HCT116 (cell line): Measurements from ENCODE around the gene CEP41. TPM values are rescaled to one million over a fixed set of nuclear protein-coding genes. Genes with fewer than 3 reads are reported as not detected.

Source experiments
- ATAC-seq: fragments of 200-7000 bp; cut with Tn5 transposase; 2 replicates; pipeline ENCODE4 v1.9.1; 2020; ENCODE audit warnings: mild to moderate bottlenecking, moderate library complexity
- BruUV-seq: library from RNA; stranded (reverse); fragments of 400-500 nt; replicated peaks from 2 replicates; lab custom pipeline; 2021; lab: Mats Ljungman, UMichigan
- CTCF ChIA-PET: fragments of 300-600 bp; sonication (Branson Sonifier 250); formaldehyde crosslinking; loops from one replicate; lab custom pipeline; 2021; ENCODE audit warnings: antibody characterized with exemption; lab: Charles Lee
- POLR2A ChIA-PET: fragments of 300-600, 350-600 bp; sonication (Branson Sonifier 250); formaldehyde crosslinking; loops from one replicate; lab custom pipeline; 2021; ENCODE audit warnings: antibody characterized with exemption; lab: Charles Lee
- RAD21 ChIA-PET, 2 experiments: fragments of 300-600 bp; sonication (Branson Sonifier 250); formaldehyde crosslinking; loops; one replicate each; lab custom pipeline; 2023; ENCODE audit warnings: low total read pairs in 2 of 2; ENCODE audit not compliant: uncharacterized antibody in 2 of 2, unreplicated experiment in 2 of 2, low non-redundant PET in 1 of 2; lab: Charles Lee
- DNase-seq: peaks from one replicate; pipeline ENCODE4 v3.0.0-alpha.2; 2010; ENCODE audit warnings: low read depth, low spot score
- H2AFZ ChIP-seq: fragments of 200-600 bp; shearing (Covaris generic), sonication (generic); 2 replicates; pipeline ENCODE4 v1.6.1; 2017; ENCODE audit warnings: low read depth, mixed run types, mixed read lengths, antibody characterized with exemption, low read length; ENCODE audit not compliant: poor library complexity, severe bottlenecking
- H3K27ac ChIP-seq: 2 replicates; pipeline ENCODE4 v1.5.1; 2012; ENCODE audit warnings: low read depth, low read length
- H3K27me3 ChIP-seq: fragments of 200-600 bp; sonication (generic); 2 replicates; pipeline ENCODE4 v1.6.1; 2016; ENCODE audit warnings: mixed run types, low read length, mixed read lengths; ENCODE audit not compliant: insufficient read depth
- H3K36me3 ChIP-seq, 2 experiments: fragments of 200-500 bp in 1 of 2; fragments of 200-600 bp in 1 of 2; sonication (Bioruptor generic) in 1 of 2; sonication (generic) in 1 of 2; 2 replicates each; pipeline versions ENCODE4 v1.5.1 to v1.6.1; 2014 to 2016; ENCODE audit warnings: low read length in 2 of 2, inconsistent platforms in 1 of 2, mixed read lengths in 1 of 2, mixed run types in 1 of 2; ENCODE audit not compliant: insufficient read depth in 2 of 2, control insufficient read depth in 1 of 2
- H3K4me1 ChIP-seq, 2 experiments: fragments of 200-600 bp in 1 of 2; sonication (generic) in 1 of 2; 2 replicates each; pipeline versions ENCODE4 v1.5.1 to v1.6.1; 2012 to 2017; ENCODE audit warnings: low read length in 2 of 2, inconsistent platforms in 1 of 2, mild to moderate bottlenecking in 1 of 2, mixed read lengths in 1 of 2, mixed run types in 1 of 2, moderate library complexity in 1 of 2; ENCODE audit not compliant: insufficient read depth in 2 of 2, control insufficient read depth in 1 of 2
- H3K4me2 ChIP-seq: fragments of 200-600 bp; sonication (generic); 2 replicates; pipeline ENCODE4 v1.6.1; 2017; ENCODE audit warnings: mixed run types, low read length, mixed read lengths
- H3K4me3 ChIP-seq, 2 experiments: fragments of 200-600 bp in 1 of 2; sonication (generic) in 1 of 2; replicated peaks in 1 of 2; 2 replicates each; pipeline ENCODE4 v1.5.1; 2011 to 2016; ENCODE audit warnings: low read length in 2 of 2, control low read depth in 1 of 2, low read depth in 1 of 2, mild to moderate bottlenecking in 1 of 2, mixed read lengths in 1 of 2, mixed run types in 1 of 2
- H3K79me2 ChIP-seq: fragments of 200-600 bp; sonication (generic); 2 replicates; pipeline ENCODE4 v1.6.1; 2017; ENCODE audit warnings: mild to moderate bottlenecking, mixed run types, low read length, moderate library complexity, mixed read lengths; ENCODE audit not compliant: insufficient read depth
- H3K9ac ChIP-seq: fragments of 200-600 bp; sonication (generic); 2 replicates; pipeline ENCODE4 v1.6.1; 2016; ENCODE audit warnings: low read length, mixed read lengths
- H3K9me2 ChIP-seq: fragments of 200-600 bp; sonication (generic), shearing (Covaris generic); 2 replicates; pipeline ENCODE4 v1.6.1; 2017; ENCODE audit warnings: mixed run types, mild to moderate bottlenecking, moderate library complexity; ENCODE audit not compliant: insufficient read depth
- H3K9me3 ChIP-seq, 2 experiments: fragments of 200-500 bp in 1 of 2; fragments of 200-600 bp in 1 of 2; sonication (Bioruptor generic) in 1 of 2; sonication (generic) in 1 of 2; 2 replicates each; pipeline ENCODE4 v1.6.1; 2014 to 2017; ENCODE audit warnings: low read length in 2 of 2, mixed read lengths in 2 of 2, inconsistent platforms in 1 of 2, low read depth in 1 of 2, mild to moderate bottlenecking in 1 of 2, mixed run types in 1 of 2, moderate library complexity in 1 of 2; ENCODE audit not compliant: control insufficient read depth in 1 of 2, insufficient read depth in 1 of 2
- H4K20me1 ChIP-seq: fragments of 200-600 bp; sonication (generic), shearing (Covaris generic); 2 replicates; pipeline ENCODE4 v1.6.1; 2017; ENCODE audit warnings: mixed run types, mild to moderate bottlenecking, moderate library complexity; ENCODE audit not compliant: insufficient read depth
- CBX3 ChIP-seq: IDR thresholded peaks from 2 replicates; pipeline ENCODE4 v1.6.1; 2012; ENCODE audit warnings: low read depth
- EGR1 ChIP-seq: IDR thresholded peaks from 2 replicates; pipeline ENCODE4 v1.6.1; 2012; ENCODE audit warnings: low read depth
- EZH2phosphoT487 ChIP-seq: fragments of 200-600 bp; IDR thresholded peaks from 2 replicates; pipeline ENCODE4 v1.6.1; 2018; ENCODE audit warnings: antibody characterized with exemption, borderline replicate concordance
- FOSL1 ChIP-seq: IDR thresholded peaks from 2 replicates; pipeline ENCODE4 v1.6.1; 2012; ENCODE audit warnings: low read depth
- POLR2A ChIP-seq: IDR thresholded peaks from 2 replicates; pipeline ENCODE4 v1.7.0; 2011; ENCODE audit warnings: borderline replicate concordance; ENCODE audit not compliant: insufficient read depth, insufficient read length; ENCODE audit errors: extremely low read depth
- POLR2AphosphoS5 ChIP-seq: IDR thresholded peaks from 2 replicates; pipeline ENCODE4 v1.6.1; 2011; ENCODE audit warnings: mild to moderate bottlenecking, low read depth, low read length, moderate library complexity
- SIN3A ChIP-seq: IDR thresholded peaks from 2 replicates; pipeline ENCODE4 v1.6.1; 2012; ENCODE audit warnings: low read depth
- TCF7L2 ChIP-seq: IDR thresholded peaks from 2 replicates; pipeline ENCODE4 v1.7.0; 2011; ENCODE audit warnings: borderline replicate concordance, inconsistent platforms; ENCODE audit not compliant: insufficient read depth, insufficient read length; ENCODE audit errors: extremely low read depth
- YY1 ChIP-seq: IDR thresholded peaks from 2 replicates; pipeline ENCODE4 v1.6.1; 2011; ENCODE audit warnings: low read length, low read depth, moderate library complexity, mild to moderate bottlenecking; ENCODE audit not compliant: insufficient replicate concordance; ENCODE audit errors: extremely low read depth
- intact Hi-C: fragments of 100-400 bp; cut with micrococcal nuclease; formaldehyde crosslinking; loops from 2 replicates; pipeline ENCODE4 v1.10.0; 2022
- total RNA-seq: library from RNA; stranded (reverse); gene quantifications from one replicate; pipeline ENCODE4 v1.2.1, GENCODE V29; 2021; ENCODE audit not compliant: unreplicated experiment
- TF ChIP-seq, protein P1 (sequence below): IDR thresholded peaks from 2 replicates; pipeline ENCODE4 v1.6.1; 2011; ENCODE audit warnings: mild to moderate bottlenecking, low read length, moderate library complexity; ENCODE audit not compliant: insufficient replicate concordance; ENCODE audit errors: extremely low read depth

CEP41 gene
- total RNA-seq, 1 experiment from 2014 or later: 13.6 TPM

DNA sequence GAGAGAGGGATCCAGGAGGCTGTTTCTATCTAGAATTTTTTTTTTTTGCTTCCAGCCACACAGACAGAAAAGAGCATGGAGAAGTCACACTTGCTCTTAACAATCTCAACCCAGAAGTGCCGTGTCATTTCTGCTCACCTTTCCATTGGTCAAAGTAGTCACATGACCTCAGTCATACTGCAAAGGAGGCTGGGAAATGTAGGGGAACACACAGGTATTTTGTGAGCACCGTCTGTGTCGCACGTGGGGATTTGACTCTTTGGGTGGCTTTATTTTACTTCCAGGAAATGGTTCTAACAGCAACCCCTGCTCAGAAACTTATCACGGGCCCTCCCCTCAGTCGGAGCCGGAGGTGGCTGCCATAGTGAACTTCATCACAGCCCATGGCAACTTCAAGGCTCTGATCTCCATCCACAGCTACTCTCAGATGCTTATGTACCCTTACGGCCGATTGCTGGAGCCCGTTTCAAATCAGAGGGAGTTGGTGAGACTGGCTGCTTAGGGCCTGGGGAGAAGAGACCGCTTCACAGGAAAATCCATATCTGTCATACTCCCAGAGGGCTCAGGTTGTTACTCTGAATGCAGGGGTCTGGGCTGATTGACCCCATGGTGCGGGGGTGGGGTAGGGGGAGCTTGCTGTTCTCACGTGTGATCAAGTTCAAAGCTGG lies 73.6 kb downstream of the CEP41 start:
- DNase-seq: no peak
- ATAC-seq: no peak
- BruUV-seq: no TSS peak
- H3K9me2 ChIP-seq: no peaks in the 10 kb centered on the region
- no peaks in the 10 kb centered on the region for H4K20me1 ChIP-seq
- no peaks in the 10 kb centered on the region for H3K27me3 ChIP-seq
- no peak for TF ChIP-seq CBX3
- TF ChIP-seq POLR2AphosphoS5: no peak
- TF ChIP-seq TCF7L2: no peak
- no peak for TF ChIP-seq EZH2phosphoT487
- TF ChIP-seq SIN3A: no peak
- no peak for TF ChIP-seq EGR1
- TF ChIP-seq, protein P1, sequence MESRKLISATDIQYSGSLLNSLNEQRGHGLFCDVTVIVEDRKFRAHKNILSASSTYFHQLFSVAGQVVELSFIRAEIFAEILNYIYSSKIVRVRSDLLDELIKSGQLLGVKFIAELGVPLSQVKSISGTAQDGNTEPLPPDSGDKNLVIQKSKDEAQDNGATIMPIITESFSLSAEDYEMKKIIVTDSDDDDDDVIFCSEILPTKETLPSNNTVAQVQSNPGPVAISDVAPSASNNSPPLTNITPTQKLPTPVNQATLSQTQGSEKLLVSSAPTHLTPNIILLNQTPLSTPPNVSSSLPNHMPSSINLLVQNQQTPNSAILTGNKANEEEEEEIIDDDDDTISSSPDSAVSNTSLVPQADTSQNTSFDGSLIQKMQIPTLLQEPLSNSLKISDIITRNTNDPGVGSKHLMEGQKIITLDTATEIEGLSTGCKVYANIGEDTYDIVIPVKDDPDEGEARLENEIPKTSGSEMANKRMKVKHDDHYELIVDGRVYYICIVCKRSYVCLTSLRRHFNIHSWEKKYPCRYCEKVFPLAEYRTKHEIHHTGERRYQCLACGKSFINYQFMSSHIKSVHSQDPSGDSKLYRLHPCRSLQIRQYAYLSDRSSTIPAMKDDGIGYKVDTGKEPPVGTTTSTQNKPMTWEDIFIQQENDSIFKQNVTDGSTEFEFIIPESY: no peak
- no peak for TF ChIP-seq FOSL1
- TF ChIP-seq YY1: no peak
- no peak for TF ChIP-seq POLR2A
- TF ChIP-seq, all 23 proteins: peak for 0
- ChIA-PET CTCF (no interaction called here), POLR2A (no interaction called here), RAD21 (no interaction called here)
- Histone ChIP-seq H2AFZ (peak overlapping the region; percentile 60), H3K79me2 (no peaks in the 10 kb centered on the region), H3K9ac (no peak overlapping the region), H3K36me3 (no peaks in the 10 kb centered on the region), H3K27ac (no peak overlapping the region), H3K4me2 (peak overlapping the region; percentile 67), H3K4me3 (no peak overlapping the region), H3K4me1 (peaks cover 28 to 65% of the 10 kb centered on the region in 2 experiments), H3K9me3 (no peaks in the 10 kb centered on the region)
- intact Hi-C loops: no loop called here
